GM23338 (cell line): ENCODE data around the gene GNG10. TPM values are rescaled to one million over a fixed set of nuclear protein-coding genes. Genes with fewer than 3 reads are reported as not detected.
A peak's percentile ranks its signal among the peaks of the same experiment; 100 is the strongest.

ENCODE experiments used
- ATAC-seq: fragments of 200-7000 bp; cut with Tn5 transposase; 3 replicates; pipeline ENCODE4 v1.9.1; 2020
- DNase-seq: peaks from one replicate; pipeline ENCODE4 v3.0.0-alpha.2; 2015; ENCODE audit warnings: low spot score
- H2AFZ ChIP-seq: fragments of 200-600 bp; sonication (generic); 2 replicates; pipeline ENCODE4 v1.8.0; 2016; ENCODE audit warnings: antibody characterized with exemption, mild to moderate bottlenecking, moderate library complexity
- H3F3A ChIP-seq: fragments of 200-600 bp; sonication (generic); replicated peaks from 2 replicates; pipeline ENCODE4 v1.8.0; 2017; ENCODE audit warnings: antibody characterized with exemption, mixed run types, low read depth
- H3K27ac ChIP-seq: fragments of 200-600 bp; sonication (generic); 2 replicates; pipeline ENCODE4 v1.6.1; 2016; ENCODE audit warnings: low read depth
- H3K27me3 ChIP-seq: fragments of 200-600 bp; sonication (generic); 2 replicates; pipeline ENCODE4 v1.8.0; 2016; ENCODE audit warnings: mild to moderate bottlenecking, mixed run types, moderate library complexity; ENCODE audit not compliant: insufficient read depth
- H3K36me3 ChIP-seq: fragments of 200-600 bp; sonication (generic); 2 replicates; pipeline ENCODE4 v1.8.0; 2016; ENCODE audit warnings: mild to moderate bottlenecking; ENCODE audit not compliant: insufficient read depth
- H3K4me1 ChIP-seq: fragments of 200-600 bp; sonication (generic); 2 replicates; pipeline ENCODE4 v1.8.0; 2016; ENCODE audit warnings: mild to moderate bottlenecking, moderate library complexity; ENCODE audit not compliant: insufficient read depth
- H3K4me2 ChIP-seq: fragments of 200-600 bp; sonication (generic); 2 replicates; pipeline ENCODE4 v1.7.1; 2017; ENCODE audit warnings: mixed run types
- H3K4me3 ChIP-seq: fragments of 200-600 bp; sonication (generic); 2 replicates; pipeline ENCODE4 v1.6.1; 2016; ENCODE audit warnings: mixed run types
- H3K79me2 ChIP-seq: fragments of 200-600 bp; sonication (generic); replicated peaks from 2 replicates; pipeline ENCODE4 v1.8.0; 2017; ENCODE audit warnings: mild to moderate bottlenecking; ENCODE audit not compliant: insufficient read depth
- H3K9me2 ChIP-seq: fragments of 200-600 bp; sonication (generic); 2 replicates; pipeline ENCODE4 v1.8.0; 2017; ENCODE audit not compliant: insufficient read depth
- H4K20me1 ChIP-seq: fragments of 200-600 bp; sonication (generic); replicated peaks from 2 replicates; pipeline ENCODE4 v1.8.0; 2017; ENCODE audit warnings: mild to moderate bottlenecking; ENCODE audit not compliant: insufficient read depth
- H3K27ac Mint-ChIP-seq: 2 replicates; pipeline ENCODE4 v1.8.0; 2020; ENCODE audit warnings: inconsistent platforms, mild to moderate bottlenecking, moderate library complexity, mixed read lengths
- H3K27me3 Mint-ChIP-seq: 3 replicates; pipeline ENCODE4 v1.8.0; 2022; ENCODE audit warnings: low read depth, mild to moderate bottlenecking, moderate library complexity, mixed read lengths, inconsistent platforms; ENCODE audit not compliant: insufficient read depth, poor library complexity
- H3K36me3 Mint-ChIP-seq: 3 replicates; pipeline ENCODE4 v1.8.0; 2021; ENCODE audit warnings: low read depth, mild to moderate bottlenecking, inconsistent platforms, moderate library complexity, mixed read lengths
- H3K4me1 Mint-ChIP-seq: 3 replicates; pipeline ENCODE4 v1.8.0; 2020; ENCODE audit warnings: mild to moderate bottlenecking, inconsistent platforms, mixed read lengths
- H3K4me3 Mint-ChIP-seq: 3 replicates; pipeline ENCODE4 v1.8.0; 2021; ENCODE audit warnings: moderate library complexity, mild to moderate bottlenecking, inconsistent platforms, mixed read lengths
- H3K9me3 Mint-ChIP-seq: 3 replicates; pipeline ENCODE4 v1.8.0; 2020; ENCODE audit warnings: moderate library complexity, mild to moderate bottlenecking, inconsistent platforms, mixed read lengths
- CREB1 ChIP-seq: fragments of 250-450 bp; sonication (Bioruptor Pico); IDR thresholded peaks from 2 replicates; pipeline ENCODE4 v1.5.0; 2020; ENCODE audit warnings: low read depth, mild to moderate bottlenecking, moderate library complexity
- EZH2 ChIP-seq: fragments of 200-600 bp; sonication (generic); IDR thresholded peaks from one replicate; pipeline ENCODE4 v1.8.0; 2017; ENCODE audit warnings: antibody characterized with exemption, mild to moderate bottlenecking, low read depth; ENCODE audit not compliant: unreplicated experiment
- EZH2phosphoT487 ChIP-seq: fragments of 200-600 bp; sonication (generic); IDR thresholded peaks from one replicate; pipeline ENCODE4 v1.8.1; 2018; ENCODE audit warnings: antibody characterized with exemption; ENCODE audit not compliant: unreplicated experiment
- JUNB ChIP-seq: IDR thresholded peaks from one replicate; pipeline ENCODE4 v1.6.1; 2016; ENCODE audit warnings: antibody characterized with exemption; ENCODE audit not compliant: unreplicated experiment
- NANOG ChIP-seq: IDR thresholded peaks from 2 replicates; pipeline ENCODE4 v1.6.1; 2016; ENCODE audit warnings: antibody characterized with exemption, borderline replicate concordance
- POLR2AphosphoS5 ChIP-seq: IDR thresholded peaks from 2 replicates; pipeline ENCODE4 v1.6.1; 2016; ENCODE audit warnings: antibody characterized with exemption, low read depth
- STAT1 ChIP-seq: IDR thresholded peaks from one replicate; pipeline ENCODE4 v1.6.1; 2016; ENCODE audit warnings: antibody characterized with exemption; ENCODE audit not compliant: unreplicated experiment
- ZNF114 ChIP-seq: fragments of 250-450 bp; sonication (Bioruptor Pico); IDR thresholded peaks from 2 replicates; pipeline ENCODE4 v1.5.0; 2020; ENCODE audit warnings: mild to moderate bottlenecking, moderate library complexity
- ZNF331 ChIP-seq: fragments of 250-450 bp; sonication (Bioruptor Pico); IDR thresholded peaks from 2 replicates; pipeline ENCODE4 v1.5.0; 2020; ENCODE audit warnings: low read depth, mild to moderate bottlenecking, moderate library complexity
- polyA plus RNA-seq: library from polyadenylated mRNA; unstranded; fragments of >200 nt; fragmentation: Nextera tagmentation; extraction: Ambion mirVana; gene quantifications from 2 replicates; pipeline ENCODE4 v1.2.1, GENCODE V29; 2016
- total RNA-seq: library from RNA; depleted of rRNA; stranded (reverse); fragments of >200 nt; shearing (Covaris generic); gene quantifications from 2 replicates; pipeline ENCODE4 v1.2.3, GENCODE V29; 2014
- TF ChIP-seq, protein P1 (sequence below): IDR thresholded peaks from one replicate; pipeline ENCODE4 v1.6.1; 2018; ENCODE audit warnings: antibody characterized with exemption; ENCODE audit not compliant: unreplicated experiment
- TF ChIP-seq, protein P2 (sequence below): IDR thresholded peaks from 2 replicates; pipeline ENCODE4 v1.6.1; 2016; ENCODE audit warnings: antibody characterized with exemption
- TF ChIP-seq, protein P3 (sequence below): fragments of 250-450 bp; sonication (Bioruptor Pico); IDR thresholded peaks from 2 replicates; pipeline ENCODE4 v1.5.0; 2020; ENCODE audit warnings: mild to moderate bottlenecking, moderate library complexity
- TF ChIP-seq, protein P4 (sequence below), 2 experiments: fragments of 200-600 bp in 1 of 2; sonication (generic) in 1 of 2; conservative IDR thresholded peaks; 2 replicates each; pipeline versions ENCODE4 v1.5.1 to v1.6.1; 2016 to 2017; ENCODE audit warnings: antibody characterized with exemption in 2 of 2, low read depth in 2 of 2, mild to moderate bottlenecking in 2 of 2, moderate library complexity in 1 of 2

GNG10 gene
- total and polyA plus RNA-seq, 2 experiments from 2014 or later = 49.9 to 61.2 TPM

DNA sequence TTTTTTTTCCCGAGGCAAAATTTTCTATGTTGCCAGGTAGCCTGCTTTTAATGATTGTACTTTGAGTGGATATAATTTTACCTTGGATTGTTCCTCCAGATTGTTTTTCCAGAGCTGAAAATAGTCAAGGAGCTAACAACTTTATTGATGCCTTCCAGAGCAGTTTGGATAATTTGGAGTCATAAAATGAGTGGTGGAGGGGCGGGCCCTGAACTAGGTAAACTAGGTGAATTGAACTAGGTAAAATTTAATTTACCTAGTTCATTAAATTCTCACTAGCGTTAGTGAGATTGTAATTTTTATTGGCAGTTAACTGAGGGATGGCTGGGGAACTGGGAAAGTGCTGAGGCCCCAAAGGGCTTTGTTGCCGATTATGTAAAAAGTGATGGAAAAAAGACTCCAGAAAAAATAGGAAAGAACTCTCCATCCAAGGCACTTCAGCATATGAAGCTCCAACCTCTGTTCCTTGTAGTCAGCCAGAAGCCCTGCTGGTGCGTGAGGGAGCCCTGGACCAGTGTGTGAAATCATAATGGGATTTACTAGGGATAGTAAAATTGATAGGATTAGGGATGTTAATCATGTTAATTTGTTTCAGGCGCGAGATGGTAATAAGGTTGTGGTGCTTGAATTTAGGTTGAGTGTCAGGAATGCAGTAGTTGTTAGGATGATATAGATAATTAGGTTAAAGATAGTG, 28.6 kb upstream of the GNG10 start (continued):
- TF ChIP-seq, protein P1, sequence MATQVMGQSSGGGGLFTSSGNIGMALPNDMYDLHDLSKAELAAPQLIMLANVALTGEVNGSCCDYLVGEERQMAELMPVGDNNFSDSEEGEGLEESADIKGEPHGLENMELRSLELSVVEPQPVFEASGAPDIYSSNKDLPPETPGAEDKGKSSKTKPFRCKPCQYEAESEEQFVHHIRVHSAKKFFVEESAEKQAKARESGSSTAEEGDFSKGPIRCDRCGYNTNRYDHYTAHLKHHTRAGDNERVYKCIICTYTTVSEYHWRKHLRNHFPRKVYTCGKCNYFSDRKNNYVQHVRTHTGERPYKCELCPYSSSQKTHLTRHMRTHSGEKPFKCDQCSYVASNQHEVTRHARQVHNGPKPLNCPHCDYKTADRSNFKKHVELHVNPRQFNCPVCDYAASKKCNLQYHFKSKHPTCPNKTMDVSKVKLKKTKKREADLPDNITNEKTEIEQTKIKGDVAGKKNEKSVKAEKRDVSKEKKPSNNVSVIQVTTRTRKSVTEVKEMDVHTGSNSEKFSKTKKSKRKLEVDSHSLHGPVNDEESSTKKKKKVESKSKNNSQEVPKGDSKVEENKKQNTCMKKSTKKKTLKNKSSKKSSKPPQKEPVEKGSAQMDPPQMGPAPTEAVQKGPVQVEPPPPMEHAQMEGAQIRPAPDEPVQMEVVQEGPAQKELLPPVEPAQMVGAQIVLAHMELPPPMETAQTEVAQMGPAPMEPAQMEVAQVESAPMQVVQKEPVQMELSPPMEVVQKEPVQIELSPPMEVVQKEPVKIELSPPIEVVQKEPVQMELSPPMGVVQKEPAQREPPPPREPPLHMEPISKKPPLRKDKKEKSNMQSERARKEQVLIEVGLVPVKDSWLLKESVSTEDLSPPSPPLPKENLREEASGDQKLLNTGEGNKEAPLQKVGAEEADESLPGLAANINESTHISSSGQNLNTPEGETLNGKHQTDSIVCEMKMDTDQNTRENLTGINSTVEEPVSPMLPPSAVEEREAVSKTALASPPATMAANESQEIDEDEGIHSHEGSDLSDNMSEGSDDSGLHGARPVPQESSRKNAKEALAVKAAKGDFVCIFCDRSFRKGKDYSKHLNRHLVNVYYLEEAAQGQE = no peak
- TF ChIP-seq, protein P2, sequence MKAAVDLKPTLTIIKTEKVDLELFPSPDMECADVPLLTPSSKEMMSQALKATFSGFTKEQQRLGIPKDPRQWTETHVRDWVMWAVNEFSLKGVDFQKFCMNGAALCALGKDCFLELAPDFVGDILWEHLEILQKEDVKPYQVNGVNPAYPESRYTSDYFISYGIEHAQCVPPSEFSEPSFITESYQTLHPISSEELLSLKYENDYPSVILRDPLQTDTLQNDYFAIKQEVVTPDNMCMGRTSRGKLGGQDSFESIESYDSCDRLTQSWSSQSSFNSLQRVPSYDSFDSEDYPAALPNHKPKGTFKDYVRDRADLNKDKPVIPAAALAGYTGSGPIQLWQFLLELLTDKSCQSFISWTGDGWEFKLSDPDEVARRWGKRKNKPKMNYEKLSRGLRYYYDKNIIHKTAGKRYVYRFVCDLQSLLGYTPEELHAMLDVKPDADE = no peak
- TF ChIP-seq EZH2phosphoT487 (no peak), ZNF114 (no peak), POLR2AphosphoS5 (no peak), JUNB (no peak)

DNA sequence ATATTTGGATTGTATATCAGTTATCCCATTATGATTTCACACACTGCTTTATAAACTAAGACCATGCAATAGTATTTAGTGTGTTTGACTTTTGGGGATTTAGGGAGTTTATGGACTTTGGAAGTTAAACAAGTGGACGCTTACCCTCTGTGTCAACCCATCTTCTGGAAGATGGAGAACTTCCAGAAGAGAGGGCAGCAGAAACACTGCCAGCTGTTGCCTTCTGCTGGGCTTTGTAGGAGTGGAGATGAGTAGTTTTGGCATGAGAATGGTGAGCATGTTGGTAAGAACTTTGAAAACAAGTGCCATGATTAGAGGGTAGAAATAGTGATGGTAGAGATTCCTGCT, 28.0 kb upstream of the GNG10 start:
- Histone ChIP-seq H3K79me2 (peaks cover 68% of the 10 kb centered on the region), H3F3A (no peaks in the 10 kb centered on the region), H3K4me1 (peaks cover 8% of the 10 kb centered on the region), H3K4me2 (peak overlapping the region; percentile 86; the same call in 1 of the 2 replicates), H2AFZ (no peak overlapping the region), H3K27ac (no peak overlapping the region), H3K27me3 (no peaks in the 10 kb centered on the region), H3K36me3 (no peaks in the 10 kb centered on the region), H3K9me2 (no peaks in the 10 kb centered on the region), H4K20me1 (peaks cover 13% of the 10 kb centered on the region; the same call in 1 of the 2 replicates), H3K4me3 (no peak overlapping the region)
- peaks cover 4% of the 10 kb centered on the region for H3K27me3 Mint-ChIP-seq
- H3K36me3 Mint-ChIP-seq = no peaks in the 10 kb centered on the region
- H3K9me3 Mint-ChIP-seq = no peaks in the 10 kb centered on the region
- H3K27ac Mint-ChIP-seq = no peak overlapping the region
- peak overlapping the region; percentile 95; the same call in 1 of the 3 replicates for H3K4me3 Mint-ChIP-seq
- peaks cover 23% of the 10 kb centered on the region for H3K4me1 Mint-ChIP-seq
- ATAC-seq (no peak), DNase-seq (no peak)
- TF ChIP-seq NANOG = no peak
- TF ChIP-seq, protein P3, sequence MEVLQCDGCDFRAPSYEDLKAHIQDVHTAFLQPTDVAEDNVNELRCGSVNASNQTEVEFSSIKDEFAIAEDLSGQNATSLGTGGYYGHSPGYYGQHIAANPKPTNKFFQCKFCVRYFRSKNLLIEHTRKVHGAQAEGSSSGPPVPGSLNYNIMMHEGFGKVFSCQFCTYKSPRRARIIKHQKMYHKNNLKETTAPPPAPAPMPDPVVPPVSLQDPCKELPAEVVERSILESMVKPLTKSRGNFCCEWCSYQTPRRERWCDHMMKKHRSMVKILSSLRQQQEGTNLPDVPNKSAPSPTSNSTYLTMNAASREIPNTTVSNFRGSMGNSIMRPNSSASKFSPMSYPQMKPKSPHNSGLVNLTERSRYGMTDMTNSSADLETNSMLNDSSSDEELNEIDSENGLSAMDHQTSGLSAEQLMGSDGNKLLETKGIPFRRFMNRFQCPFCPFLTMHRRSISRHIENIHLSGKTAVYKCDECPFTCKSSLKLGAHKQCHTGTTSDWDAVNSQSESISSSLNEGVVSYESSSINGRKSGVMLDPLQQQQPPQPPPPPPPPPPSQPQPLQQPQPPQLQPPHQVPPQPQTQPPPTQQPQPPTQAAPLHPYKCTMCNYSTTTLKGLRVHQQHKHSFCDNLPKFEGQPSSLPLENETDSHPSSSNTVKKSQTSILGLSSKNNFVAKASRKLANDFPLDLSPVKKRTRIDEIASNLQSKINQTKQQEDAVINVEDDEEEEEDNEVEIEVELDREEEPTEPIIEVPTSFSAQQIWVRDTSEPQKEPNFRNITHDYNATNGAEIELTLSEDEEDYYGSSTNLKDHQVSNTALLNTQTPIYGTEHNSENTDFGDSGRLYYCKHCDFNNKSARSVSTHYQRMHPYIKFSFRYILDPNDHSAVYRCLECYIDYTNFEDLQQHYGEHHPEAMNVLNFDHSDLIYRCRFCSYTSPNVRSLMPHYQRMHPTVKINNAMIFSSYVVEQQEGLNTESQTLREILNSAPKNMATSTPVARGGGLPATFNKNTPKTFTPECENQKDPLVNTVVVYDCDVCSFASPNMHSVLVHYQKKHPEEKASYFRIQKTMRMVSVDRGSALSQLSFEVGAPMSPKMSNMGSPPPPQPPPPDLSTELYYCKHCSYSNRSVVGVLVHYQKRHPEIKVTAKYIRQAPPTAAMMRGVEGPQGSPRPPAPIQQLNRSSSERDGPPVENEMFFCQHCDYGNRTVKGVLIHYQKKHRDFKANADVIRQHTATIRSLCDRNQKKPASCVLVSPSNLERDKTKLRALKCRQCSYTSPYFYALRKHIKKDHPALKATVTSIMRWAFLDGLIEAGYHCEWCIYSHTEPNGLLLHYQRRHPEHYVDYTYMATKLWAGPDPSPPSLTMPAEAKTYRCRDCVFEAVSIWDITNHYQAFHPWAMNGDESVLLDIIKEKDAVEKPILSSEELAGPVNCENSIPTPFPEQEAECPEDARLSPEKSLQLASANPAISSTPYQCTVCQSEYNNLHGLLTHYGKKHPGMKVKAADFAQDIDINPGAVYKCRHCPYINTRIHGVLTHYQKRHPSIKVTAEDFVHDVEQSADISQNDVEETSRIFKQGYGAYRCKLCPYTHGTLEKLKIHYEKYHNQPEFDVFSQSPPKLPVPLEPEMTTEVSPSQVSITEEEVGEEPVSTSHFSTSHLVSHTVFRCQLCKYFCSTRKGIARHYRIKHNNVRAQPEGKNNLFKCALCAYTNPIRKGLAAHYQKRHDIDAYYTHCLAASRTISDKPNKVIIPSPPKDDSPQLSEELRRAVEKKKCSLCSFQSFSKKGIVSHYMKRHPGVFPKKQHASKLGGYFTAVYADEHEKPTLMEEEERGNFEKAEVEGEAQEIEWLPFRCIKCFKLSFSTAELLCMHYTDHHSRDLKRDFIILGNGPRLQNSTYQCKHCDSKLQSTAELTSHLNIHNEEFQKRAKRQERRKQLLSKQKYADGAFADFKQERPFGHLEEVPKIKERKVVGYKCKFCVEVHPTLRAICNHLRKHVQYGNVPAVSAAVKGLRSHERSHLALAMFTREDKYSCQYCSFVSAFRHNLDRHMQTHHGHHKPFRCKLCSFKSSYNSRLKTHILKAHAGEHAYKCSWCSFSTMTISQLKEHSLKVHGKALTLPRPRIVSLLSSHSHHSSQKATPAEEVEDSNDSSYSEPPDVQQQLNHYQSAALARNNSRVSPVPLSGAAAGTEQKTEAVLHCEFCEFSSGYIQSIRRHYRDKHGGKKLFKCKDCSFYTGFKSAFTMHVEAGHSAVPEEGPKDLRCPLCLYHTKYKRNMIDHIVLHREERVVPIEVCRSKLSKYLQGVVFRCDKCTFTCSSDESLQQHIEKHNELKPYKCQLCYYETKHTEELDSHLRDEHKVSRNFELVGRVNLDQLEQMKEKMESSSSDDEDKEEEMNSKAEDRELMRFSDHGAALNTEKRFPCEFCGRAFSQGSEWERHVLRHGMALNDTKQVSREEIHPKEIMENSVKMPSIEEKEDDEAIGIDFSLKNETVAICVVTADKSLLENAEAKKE = no peak
- TF ChIP-seq EZH2 = no peak
- TF ChIP-seq, protein P4, sequence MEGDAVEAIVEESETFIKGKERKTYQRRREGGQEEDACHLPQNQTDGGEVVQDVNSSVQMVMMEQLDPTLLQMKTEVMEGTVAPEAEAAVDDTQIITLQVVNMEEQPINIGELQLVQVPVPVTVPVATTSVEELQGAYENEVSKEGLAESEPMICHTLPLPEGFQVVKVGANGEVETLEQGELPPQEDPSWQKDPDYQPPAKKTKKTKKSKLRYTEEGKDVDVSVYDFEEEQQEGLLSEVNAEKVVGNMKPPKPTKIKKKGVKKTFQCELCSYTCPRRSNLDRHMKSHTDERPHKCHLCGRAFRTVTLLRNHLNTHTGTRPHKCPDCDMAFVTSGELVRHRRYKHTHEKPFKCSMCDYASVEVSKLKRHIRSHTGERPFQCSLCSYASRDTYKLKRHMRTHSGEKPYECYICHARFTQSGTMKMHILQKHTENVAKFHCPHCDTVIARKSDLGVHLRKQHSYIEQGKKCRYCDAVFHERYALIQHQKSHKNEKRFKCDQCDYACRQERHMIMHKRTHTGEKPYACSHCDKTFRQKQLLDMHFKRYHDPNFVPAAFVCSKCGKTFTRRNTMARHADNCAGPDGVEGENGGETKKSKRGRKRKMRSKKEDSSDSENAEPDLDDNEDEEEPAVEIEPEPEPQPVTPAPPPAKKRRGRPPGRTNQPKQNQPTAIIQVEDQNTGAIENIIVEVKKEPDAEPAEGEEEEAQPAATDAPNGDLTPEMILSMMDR (conservative IDR thresholded peaks at IDR 0.05; ENCODE audit: low read depth in 2 of 2) = no peak
- TF ChIP-seq CREB1 (CRISPR knock-in tag) = no peak
- TF ChIP-seq STAT1 = no peak
- no peak for TF ChIP-seq ZNF331 (CRISPR knock-in tag)
- no peak for TF ChIP-seq EZH2phosphoT487
